Hypothalamus (tissue), 51 donors: ENCODE data around the gene MYOG.

Experiments
- DNase-seq, 51 donors: peaks; one replicate each; lab custom pipeline; 2025; lab: John Stamatoyannopoulos, UW

MYOG gene

DNA sequence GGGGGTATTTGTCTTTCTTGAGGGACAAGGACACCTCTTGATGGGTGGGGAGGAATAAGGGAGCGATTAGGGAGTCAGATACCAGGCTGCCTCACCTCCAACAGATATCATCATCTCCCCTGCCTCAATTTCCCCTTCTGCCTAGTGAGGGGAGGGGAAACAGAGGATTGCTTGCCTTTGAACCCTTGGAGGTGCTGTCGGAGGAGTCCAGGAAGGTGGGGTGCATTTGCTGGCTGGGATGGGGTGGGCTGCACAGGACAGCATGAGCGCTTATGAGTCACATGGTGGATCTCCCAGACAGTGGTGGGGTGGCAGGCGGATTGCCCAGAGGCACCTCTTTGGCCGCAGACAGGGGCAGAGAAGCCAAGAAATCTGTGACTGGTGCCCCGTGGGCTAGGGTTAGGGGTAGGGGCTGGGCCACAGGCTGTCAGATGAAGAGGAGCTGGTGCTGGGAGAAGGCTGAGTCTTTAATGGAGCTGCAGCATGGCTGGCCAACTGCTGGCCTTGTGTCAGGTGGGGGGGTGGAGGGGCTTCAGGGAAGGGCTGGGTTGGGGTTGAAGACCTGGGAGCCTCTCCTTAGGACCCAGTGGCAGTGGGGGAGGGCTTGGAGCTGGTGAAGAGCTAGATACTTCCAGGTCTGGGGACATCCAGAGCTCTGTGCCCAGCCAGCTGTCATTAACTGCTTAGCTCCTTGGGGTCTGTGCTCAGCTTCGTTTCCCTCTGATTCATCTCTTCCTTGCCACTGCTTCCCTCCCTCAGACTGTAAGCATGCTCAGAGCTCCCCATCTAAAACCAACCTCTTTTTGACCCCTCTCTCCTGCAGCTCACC lies 34.7 kb upstream of the MYOG start:
- DNase-seq: no peak

DNA sequence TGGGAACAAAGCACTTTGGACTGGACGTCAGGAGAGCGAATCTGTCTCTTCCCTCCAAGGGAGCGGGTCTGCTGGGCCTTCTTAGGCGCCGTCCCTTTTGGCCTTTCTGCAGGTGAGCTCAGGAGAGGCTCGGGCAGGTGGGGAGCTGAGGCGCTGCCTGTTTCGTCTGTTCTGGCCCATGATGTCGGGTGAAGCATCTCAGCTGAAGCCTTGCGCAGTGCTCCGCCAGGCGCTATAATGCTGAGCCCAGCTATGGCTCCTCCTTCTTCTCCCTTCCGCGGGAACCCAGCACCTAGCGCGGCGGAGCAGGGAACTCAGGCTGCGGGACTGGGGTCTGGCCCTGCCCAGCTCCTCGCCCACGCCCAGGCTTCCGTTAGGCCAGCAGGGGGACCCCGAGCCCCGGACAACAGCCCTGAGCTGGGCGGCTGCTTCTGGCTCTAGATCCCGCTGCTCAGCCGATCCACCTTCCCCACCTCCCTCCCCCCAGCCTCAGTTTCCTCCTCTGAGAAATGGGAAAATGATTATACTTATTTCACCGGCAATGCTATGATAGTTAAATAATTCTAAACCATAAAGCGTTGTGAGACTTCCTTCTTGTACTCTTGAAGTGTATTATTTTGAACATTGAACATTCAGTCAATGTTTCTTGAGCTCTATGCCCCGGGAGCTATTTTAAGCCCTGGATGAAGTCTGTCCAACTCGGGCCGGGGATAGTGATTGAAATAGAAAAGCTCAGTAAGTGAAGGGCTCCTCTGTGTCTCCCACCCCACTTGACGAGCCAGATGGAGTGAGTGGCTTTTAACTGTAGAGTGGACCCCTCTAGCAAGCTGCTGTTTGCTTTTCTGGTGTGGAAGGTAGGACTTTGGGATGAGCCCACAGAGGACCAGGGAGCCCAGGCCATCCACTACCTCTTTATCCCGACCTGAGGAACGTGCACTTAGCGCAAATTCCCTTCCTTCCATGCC lies 32.1 kb upstream of the MYOG start:
- peak in 41 of 51 donors; percentile 23 to 84 (median 54) for DNase-seq

DNA sequence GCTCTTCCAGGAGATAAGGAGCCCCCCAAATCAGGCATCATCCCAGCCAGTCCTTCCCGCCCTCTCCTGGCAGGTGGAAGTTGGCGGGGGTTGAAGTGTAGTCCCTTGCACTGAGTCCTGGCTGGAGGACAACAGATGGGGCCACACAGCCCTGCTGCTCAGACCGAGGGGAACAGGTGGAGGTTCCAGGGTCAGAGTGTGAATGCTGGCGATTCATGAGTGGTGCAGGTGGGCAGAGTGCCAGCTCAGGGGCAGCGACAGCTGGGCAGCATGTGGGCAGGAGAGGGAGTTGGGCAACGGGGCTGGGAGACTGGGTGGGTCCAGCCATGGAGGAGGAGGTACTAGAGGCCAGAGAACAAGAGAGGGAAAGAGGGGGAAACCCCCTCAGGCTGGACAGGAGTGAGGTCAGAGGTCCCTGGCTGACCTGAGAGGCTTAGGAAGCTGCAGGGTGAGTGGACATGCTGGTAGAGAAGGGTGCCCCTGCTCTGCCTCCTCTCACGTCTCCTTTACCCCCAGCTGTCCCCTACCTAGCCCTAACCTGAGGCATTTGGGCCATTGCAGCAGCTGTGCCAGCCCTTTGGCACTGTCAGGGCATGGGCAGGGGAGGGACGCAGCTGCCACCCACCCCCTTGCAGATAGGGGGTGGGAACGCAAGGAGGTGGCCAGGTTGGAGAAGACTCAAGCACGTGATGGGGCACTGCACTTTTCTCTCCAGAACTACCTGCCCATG lies 30.4 kb upstream of the MYOG start:
- no peak for DNase-seq

DNA sequence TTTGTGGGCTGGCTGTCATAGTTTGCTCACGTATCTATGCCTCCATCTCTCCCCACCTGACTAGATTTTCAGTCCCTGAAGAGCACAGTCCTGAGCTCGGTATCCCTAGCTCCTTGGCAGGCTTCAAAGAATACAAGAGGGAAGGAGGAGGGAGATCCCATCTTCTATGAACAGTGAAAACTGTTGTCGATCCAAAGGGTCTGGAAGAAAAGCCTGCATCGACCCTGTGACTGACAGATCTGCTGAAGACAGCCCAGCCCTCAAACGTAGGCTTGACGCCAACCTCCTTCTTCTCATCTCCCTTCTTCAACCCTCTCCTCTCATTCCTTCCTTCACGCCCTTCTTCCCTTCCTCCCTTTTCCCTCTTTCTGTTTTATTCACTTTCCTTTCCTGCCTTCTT lies 28.4 kb upstream of the MYOG start:
- DNase-seq: no peak

DNA sequence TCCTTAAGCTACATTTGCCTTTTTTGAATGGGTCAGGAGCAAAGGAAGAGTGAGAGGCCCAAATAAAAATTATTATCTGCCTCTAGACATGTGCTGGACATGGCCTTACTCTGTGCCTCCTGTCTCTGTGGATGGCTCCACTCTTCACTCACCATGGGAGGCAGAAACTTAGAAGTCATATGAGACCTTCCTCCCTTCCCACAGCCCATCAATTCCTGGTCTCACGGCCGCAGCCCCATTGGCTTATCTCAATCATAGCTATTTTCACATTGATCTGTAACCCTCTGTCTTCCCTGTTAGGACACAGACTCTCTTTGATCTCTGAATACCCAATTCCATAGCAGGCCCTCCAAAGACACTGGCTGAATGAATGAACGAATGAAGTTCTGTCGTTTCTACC lies 27.5 kb upstream of the MYOG start:
- no peak for DNase-seq

DNA sequence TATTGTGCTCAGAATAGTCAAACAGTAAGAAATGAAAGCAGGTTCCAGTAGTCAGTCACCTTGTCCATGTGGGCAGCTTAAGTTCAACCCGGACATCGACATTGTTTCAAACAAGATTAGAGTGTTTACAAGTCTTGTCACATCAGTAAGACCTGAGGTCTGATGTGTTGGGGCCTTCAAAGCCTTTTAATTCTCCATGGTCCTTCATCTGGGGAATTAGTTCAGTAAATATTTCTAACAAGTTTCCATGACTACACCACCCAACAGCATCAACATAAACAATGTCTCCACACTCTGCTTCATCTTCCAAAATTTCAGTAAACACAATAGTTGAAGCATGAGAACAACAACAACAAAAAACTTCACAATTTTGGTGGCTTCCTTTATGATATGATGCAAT lies 26.7 kb upstream of the MYOG start:
- no peak for DNase-seq

DNA sequence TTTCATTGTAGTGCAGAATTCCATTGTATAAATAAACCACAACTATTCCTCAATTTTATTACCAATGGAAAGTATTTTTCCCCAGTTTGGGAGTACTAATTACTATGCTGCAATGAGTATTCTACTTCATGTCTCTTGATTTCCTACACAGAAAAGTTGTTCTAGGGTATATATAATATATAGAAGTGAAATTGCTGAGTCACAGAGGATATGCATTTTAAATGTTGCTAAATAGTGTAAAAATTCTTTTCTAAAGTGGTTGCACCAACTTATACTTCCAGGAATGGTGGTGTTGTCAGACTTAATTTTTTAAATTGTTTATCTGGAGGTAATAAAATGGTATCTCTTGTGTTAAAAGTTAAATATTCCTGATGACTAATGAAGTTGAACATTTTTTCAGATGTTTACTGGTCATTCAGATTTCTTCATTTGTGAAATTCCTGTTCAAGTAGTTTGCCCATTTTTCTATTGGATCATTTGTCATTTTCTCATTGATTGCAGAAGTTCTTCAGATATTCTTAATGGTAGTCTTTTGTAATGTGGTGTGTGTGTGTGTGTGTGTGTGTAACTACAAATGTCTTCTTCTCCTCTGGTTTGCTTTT lies 19.1 kb upstream of the MYOG start:
- DNase-seq: no peak

DNA sequence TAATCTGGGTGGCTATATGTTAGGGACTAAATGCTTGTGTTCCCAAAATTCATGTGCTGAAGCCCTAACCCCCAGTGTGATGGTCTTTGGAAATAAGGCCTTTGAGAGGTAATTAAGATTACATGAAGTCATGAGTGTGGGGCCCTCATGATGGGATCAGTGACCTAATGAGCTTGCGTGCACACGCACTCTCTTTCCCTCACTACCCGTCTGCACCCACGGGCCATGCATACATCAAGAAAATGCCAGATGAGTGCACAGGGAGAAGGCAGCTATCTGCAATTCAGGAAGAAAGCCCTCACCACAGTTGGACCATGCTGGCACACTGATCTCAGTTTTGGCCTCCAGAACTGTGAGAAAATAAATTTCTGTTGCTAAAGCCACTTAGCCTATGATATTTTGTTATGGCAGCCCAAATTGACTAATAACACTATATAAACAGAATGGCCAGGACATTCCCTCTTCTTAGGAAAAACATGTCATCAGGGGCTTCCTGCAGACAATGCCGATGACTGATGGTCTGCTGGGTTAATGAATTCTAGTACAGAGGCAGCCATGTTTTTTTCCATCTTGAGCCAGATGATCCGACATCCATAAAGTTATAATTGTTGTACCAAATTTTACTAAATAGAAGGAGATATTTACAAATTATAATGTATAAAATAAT lies 18.1 kb upstream of the MYOG start:
- DNase-seq: no peak

DNA sequence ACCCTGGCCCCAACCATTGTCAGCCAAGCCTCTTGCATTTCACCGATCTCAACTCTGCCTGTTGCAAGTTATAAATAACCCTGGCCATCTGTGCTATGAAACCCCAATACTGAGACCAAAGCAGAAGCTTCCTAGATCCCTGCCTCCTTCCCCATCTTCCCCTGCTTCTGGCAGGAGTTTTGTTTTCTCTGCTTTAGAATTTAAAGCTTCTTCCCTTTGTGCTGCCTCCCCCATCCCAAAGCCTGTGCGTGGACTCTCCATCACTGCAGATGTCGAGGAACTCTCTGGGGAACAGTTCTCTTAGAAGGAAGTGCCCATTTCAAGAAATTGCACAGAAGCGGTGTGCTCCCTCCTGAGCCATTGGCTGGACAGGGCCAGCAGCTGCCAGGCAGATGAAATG lies 17.4 kb upstream of the MYOG start:
- no peak for DNase-seq

DNA sequence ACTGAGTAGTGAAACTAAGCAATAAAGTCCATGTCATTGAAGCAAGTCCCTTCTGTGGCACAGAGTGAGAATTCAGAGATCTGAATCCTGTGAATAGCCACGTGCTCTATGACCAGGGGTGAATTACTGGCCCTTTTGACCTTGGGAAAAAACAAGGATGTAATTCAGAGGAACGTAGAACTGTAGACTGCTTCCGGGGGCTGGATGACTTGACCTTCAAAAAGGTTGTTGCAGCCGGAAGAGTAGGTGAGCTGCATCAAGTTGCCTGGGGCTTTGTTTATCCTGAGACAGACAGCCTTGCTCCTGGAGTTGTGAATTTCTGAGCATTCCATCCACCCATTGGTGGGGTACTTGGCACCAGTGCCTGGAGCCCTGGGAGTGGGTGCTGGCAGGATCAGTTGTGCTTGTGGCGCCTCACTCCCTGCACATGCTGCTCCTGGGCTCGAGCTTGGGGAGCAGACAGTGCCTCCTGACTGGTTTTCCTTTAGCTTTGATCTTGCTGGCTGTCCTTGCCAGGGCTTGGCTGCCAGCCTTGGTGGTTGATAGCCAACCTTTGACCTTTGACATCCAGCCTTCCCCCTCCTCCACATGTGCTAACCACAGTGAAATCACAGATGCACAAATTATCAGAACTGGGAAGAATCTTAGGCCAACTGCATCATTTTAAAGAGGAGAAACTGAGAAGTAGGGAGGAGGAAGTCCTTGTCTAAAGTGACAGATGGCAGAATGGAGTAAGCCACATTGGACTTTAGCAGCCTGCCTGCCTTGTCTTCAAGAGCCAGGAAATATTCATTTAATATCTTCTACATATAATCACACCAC lies 16.2 kb upstream of the MYOG start:
- DNase-seq: no peak

DNA sequence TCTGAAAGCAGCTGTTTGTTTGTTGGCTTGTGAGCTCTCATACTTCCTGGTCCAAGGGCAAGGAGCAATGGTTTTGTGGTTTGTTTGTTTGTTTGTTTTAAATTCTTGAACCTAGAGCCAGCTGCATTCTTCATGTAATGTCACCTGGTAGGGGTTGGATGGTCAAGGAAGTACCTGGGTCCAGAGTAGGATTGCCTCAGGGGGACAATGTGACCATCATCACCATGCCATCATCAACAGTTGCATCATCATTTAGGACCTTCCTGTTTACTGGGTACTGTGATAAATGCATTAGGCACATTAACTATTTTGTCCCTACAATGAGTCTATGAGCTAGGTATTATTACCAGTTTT lies 14.7 kb upstream of the MYOG start:
- no peak for DNase-seq

DNA sequence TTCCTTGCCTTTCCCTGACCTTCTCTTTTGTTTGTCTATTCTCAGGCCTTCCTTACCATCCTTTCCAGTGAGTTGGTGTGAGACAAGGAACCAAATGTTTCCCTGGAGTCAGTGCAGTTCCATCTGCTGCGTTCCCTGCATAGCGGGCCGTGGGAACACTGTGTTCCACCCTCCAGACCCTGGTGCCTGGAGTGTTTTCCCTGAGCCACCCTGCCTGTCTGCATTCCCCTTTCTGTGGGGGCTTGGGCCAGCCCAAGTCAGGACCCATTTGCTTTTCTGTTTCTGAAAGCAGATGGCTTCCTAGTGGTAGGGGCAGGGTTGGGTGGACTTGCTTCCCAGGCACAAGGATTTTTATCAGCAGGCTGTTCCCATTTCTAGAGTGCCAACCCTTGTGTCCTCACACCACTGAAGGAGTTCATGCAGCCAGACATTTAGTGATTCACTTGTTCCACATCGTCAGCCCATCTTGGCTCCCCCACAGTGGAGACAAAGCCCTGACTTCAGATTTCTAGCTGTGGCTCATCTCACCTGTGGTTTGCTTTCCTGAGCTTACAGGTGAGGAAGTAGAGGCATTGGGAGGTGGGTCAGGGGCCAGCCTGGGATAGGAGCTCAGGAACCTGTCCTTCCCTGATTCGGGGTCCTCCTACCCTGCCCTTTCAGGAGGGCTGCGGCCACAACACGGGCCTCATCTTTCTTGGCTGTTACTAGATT lies 14.1 kb upstream of the MYOG start:
- DNase-seq: no peak

DNA sequence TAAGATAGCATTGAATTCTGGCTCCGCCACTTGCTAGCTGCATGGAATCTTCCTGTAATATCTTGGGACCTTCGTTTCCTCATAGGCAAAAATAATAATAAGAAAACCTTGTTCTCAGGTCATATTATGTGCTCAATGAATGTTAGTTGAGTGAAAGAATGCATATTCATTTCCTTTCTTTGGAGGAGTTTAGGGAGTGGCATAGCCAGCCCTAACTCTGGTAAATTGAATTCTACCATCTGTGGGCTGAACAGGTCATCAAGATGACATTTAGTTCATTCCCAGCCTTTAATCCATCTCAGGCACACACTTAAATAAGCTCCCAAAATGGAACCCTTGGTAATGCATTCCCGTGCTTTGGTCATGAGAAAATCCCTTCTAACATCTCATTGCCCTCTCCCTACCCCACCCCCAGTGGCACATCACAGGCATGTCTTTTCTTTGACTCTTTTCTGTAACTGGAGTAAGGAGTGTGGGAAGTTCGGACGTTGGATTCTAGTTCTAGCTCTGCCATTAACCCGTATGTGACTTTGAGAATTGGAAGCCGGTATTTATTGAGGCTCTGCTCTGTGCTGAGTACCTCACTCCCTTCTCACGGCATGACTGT lies 13.2 kb upstream of the MYOG start:
- DNase-seq: no peak

DNA sequence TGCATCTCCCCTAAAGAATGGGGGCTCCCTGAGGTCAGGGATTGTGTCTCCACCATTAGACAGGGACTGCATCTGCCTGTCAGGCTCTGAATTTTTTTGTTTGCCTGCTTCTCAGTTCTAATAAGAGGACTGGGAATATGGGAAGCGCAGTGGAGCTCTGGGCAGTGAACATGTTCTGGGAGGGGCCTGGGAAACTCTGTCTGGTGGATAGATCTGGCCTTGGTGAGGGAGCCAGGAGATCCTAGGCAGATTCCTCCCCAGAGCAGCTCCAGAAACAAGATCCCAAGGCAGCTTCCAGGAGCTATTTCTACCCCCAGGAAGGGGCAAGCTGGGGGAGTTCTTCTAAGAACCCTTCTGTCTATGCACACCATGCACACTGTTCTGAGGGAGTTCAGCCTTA lies 12.6 kb upstream of the MYOG start:
- DNase-seq: no peak

DNA sequence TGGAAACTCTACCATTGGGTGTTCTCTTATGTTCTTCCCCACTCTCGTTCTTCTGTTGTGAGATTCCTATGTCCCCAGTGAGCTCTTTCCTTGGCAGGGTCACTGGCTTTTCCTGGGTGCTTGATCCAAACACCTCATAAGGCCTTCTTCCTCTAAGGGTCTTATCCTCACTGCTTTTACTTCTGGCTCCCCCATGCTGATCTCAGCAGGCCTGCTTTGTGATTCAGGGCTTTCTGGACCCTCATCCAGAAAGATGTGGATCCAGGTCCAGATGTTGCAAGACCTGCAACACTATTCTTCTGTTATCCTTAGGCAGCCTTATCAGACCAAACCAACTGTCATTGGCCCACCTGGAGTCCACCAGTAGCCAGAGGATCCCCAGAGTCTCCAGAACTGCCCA lies 11.2 kb upstream of the MYOG start:
- no peak for DNase-seq

DNA sequence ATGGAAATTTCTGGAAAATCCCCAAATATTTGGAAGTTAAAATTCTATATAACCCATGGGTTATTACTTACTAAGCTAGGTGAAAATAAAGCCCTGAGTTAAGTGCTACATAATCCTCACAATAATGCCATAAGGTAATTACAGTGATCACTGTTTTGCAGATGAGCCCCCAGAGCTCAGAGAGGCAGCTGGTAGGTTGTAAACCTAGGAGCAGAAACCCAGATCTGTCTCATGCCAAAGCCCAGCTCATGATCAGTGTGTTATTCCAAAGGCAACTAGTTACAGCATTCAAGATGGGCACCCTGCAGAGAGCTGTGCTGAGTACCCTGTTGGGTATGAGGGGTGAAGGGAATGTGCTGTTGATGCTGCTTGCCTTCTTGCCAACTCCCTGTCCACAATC lies 10.8 kb upstream of the MYOG start:
- no peak for DNase-seq

DNA sequence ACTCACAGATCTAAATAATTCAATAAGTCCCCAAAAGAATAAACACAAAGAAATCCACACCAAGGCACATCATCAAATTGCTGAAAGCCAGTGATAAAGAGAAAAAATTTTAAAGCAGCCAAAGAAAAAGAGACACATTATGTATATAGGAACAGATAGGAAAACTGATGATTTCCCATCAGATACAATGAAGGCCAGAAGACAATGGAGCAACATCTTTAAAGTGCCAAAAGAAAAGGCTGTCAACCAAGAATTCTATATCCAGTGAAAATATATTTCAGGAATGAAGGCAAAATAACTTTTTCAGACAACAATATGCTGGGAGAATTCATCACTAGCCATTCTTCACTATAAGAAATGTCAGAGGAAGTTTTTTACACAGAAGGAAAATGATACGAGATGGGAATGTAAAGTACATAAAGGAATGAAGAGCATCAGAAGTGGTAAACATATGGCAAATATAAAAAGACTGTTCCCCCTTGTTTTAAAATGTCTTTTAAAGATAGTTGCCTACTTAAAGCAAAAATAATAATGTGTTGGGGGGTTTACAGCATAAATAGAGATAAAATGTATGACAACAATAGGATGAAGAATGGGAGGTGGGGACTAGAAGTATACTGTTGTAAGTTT lies 9.4 kb upstream of the MYOG start:
- no peak for DNase-seq
